HG03139 (cell line): ENCODE results near the gene SYN1.

Experiments
- ATAC-seq: cut with Tn5 transposase; IDR thresholded peaks from one replicate; pipeline ENCODE4 v1.9.1; 2021; ENCODE audit not compliant: unreplicated experiment

Gene SYN1

DNA sequence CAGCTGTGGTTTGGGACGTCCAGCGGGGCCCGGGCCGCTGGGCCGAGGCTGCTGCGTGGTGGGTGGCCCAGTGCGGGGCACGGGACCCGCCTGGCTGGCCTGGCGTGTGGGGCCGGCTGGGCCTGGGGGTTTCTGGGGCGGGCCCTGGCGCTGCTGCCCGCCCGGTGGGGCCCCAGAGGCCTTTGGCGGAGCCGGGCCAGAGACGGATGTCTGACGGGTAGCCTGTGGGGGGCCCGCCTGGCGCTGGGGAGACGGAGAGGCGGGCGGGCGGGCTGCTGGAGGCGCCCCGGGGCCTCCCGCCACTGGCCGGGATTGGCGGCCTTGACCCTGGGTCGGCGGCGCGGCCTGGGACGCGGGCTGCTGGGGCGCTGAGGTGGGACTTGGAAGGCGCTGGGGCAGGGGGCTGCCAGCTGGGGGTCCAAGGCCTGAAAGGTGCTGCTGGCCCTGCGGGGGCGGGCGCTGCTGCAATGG lies 45.5 kb downstream of the SYN1 start:
- ATAC-seq = no peak

DNA sequence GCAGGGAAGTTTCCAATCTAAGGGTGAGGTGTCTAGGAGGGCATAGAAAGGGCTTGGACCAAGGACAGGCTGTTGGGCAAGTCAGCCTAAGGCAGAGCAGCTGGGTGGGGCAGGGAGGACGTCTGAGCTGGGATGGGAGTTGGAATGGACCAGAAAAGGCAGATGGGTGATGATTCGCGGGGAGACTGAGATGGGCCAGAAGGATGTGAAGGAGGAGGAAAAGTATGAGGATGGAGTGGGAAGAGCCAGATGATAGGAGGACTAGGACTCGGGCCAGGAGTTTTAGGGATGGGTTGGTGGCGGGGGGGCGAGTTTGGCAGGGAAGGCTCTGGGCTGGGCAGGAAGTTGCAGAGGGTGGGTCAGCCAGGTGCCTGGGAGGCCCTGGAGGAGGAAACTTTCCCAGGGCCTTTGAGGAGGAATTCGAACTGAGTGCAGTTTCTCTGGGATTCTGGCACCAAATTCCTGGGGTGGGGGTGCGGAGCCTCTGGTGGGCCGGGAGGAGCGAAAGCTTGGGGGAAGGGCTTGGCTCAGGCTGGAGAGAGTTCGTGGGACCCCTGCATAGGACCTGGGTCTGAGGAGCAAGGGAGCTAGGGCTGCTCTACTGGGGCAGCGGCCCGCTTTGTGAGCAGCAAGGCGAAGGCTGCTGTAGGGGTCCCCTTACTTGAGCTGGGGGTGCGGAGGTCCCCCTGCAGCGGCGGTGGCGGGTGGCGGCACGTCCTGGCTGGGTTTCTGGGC lies 46.1 kb downstream of the SYN1 start:
- ATAC-seq = no peak

DNA sequence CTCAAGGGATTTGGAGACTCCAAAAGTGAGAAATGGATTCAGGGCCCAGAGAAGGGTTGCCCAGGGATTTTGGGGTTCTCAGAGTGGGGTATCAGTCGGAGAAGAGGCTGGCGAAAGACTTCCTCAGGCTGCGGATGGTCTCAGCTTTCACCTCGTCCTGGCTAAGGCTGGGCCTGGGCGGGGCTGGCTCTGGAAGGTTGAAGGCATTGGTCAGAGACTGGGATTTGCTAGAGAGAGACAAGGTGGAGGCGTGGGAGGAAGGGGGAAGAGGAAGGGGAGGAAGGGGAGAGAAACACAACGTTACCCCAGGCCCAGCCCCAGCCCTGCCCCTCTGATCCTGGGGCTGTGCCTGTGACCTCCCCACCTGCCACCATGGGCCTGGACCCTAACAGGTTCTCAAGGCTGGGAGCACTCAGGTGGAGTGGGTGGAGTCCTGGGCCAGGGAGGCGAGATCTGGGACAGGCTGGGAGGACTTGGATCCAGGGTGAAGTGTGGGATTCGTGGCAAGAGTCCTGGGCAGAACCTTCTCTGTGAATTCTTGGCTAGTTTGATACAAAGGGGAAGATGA lies 46.8 kb downstream of the SYN1 start:
- no peak for ATAC-seq

- ATAC-seq = no peak
Observed at GRCh38 chrX:47571896-47572295, 47.8 kb downstream of the SYN1 start.

DNA sequence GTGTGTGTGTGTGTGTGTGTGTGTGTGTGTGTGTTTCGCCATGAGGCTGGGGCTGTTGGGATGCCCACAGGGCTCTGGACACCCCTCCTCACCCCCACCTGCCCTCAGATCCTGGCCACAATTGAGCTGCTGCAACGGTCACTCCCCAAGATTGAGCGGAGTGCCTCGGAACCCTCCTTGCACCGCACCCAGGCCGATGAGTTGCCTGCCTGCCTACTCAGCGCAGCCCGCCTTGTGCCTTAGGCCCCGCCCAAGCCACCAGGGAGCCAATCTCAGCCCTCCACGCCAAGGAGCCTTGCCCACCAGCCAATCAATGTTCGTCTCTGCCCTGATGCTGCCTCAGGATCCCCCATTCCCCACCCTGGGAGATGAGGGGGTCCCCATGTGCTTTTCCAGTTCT lies 48.4 kb downstream of the SYN1 start:
- no peak for ATAC-seq

- ATAC-seq = no peak
Observed at GRCh38 chrX:47570794-47571193, 48.9 kb downstream of the SYN1 start.

- ATAC-seq = no peak
Observed at GRCh38 chrX:47568656-47569295, 50.9 kb downstream of the SYN1 start.

DNA sequence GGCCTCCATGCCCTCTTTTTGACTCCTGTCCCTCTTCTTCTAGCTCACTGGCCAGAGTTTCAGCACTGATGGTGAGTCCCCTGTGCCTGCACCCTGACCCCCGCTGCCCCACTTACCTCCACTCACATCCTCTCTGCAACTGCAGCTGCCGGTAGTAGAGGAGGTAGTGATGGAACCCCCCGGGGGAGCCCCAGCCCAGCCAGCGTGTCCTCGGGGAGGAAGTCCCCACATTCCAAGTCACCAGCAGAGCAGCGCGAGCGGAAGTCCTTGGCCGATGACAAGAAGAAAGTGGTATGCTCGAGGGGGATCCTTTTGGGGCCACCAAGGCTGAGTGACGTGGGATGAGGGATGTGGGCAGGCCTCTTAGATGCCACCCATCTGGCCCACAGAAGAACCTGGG lies 52.8 kb downstream of the SYN1 start:
- ATAC-seq = no peak

DNA sequence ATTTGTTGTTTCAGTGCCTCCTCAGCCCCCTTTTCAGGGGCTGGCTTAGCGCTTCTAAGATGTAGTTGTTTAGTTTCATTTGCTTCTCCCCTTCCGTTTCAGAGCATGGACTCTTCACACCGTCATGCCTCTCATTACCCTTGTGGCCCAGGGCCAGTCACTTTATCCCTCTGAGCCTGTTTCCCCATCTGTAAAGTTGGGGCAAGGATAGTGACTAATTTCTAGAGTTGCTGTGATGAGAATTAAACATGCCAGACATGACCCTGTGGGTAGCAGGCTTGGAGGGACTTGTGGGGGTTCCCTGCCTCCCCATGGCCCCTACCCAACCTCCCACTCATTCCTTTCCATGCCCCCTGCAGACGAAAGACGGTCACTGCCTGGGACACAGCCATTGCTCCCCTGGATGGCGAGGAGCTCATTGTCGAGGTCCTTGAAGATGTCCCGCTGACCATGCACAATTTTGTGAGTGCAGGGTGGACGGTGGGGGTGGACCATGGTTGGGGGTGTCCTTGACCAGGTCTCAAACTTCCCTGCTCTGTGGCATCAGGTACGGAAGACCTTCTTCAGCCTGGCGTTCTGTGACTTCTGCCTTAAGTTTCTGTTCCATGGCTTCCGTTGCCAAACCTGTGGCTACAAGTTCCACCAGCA lies 55.1 kb downstream of the SYN1 start:
- ATAC-seq = no peak

DNA sequence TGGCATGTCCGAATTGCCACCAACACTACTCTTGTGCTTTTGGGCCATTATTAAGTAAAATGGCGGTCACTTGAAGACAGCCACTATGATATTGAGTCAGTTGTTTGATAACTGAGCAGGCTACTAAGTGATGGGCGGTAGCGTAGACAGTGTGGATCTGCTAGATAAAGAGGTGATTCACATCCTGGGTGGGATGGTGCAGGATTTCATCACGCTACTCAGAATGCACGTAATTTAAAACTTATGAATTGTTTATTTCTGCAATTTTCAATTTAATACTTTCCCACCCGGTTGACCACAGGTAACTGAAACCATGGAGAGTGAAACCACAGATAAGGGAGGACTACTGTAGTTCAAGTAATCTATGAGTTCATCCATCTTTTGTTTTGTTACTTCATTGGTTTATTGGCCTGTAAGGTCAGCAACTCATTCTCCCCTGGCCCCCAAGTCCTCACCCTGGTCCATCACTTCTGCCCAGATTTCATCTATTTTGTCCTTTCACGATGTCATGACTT lies 55.8 kb downstream of the SYN1 start:
- no peak for ATAC-seq

GRCh38 chrX:47562615-47563243 lies 56.9 kb downstream of the SYN1 start:
- ATAC-seq = no peak

GRCh38 chrX:47561659-47562151 lies 58.0 kb downstream of the SYN1 start:
- ATAC-seq = no peak

- ATAC-seq = peak; percentile 91
Observed at GRCh38 chrX:47560934-47561658, 58.6 kb downstream of the SYN1 start, which contains the start of gene ARAF. TSS of gene ARAF (plus strand) at chrX:47561205. CDS start at chrX:47562968, 1,763 bp downstream.

DNA sequence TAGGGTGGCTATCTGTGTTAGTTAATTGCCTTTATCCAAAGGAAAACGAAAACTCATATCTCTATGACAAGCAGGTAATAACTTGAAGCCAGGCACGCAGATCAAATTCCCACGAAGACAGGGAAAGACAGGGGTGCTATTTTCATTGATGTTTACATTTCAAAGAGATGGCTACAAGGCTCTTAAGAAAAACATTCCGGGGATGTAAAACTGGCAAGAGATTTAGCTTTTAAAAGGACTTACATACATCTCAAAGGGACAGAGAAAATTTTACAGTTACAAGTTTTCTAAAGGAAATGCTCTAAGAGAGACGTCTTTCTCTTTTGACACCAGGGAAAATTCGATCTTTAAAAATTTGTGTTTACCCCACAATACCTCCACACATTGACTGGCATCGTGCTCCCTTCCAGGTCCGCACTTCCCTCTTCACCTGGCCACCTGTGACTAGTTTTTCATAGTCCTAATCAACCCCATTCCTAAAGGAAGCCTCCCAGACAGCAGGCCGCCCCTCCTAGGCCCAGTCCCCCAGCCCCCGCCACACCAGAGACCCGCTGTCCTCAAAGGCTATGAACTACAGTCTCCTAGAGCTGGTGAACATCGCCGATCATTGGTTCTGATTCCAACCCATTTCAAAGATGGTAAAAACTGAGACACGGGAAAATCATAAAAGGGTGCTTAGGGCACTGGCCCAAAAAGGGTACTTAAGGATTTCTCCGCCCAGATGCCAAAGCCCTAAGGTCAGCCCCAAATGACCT lies 59.3 kb downstream of the SYN1 start:
- ATAC-seq = no peak

- ATAC-seq = no peak
Observed at GRCh38 chrX:47558436-47558835, 61.2 kb downstream of the SYN1 start.

- ATAC-seq = peak; percentile 96
Observed at GRCh38 chrX:47556045-47556623, 63.5 kb downstream of the SYN1 start.

DNA sequence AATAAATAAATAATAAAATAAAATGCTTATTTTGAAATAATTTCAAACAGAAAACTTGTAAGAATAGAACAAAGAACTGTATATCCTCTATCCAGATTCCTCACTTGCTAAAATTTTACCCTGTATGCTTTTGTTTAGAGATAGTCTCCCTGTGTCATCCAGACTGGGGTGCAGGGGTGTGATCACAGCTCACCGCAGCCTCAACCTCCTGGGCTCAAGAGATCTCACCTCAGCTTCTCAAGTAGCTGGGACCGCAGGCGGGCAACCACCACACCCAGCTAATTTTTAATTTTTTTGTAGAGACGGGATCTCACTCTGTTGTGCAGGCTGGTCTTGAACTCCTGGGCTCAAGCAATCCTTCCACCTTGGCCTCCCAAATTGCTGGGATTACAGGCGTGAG lies 76.2 kb downstream of the SYN1 start:
- ATAC-seq = no peak

DNA sequence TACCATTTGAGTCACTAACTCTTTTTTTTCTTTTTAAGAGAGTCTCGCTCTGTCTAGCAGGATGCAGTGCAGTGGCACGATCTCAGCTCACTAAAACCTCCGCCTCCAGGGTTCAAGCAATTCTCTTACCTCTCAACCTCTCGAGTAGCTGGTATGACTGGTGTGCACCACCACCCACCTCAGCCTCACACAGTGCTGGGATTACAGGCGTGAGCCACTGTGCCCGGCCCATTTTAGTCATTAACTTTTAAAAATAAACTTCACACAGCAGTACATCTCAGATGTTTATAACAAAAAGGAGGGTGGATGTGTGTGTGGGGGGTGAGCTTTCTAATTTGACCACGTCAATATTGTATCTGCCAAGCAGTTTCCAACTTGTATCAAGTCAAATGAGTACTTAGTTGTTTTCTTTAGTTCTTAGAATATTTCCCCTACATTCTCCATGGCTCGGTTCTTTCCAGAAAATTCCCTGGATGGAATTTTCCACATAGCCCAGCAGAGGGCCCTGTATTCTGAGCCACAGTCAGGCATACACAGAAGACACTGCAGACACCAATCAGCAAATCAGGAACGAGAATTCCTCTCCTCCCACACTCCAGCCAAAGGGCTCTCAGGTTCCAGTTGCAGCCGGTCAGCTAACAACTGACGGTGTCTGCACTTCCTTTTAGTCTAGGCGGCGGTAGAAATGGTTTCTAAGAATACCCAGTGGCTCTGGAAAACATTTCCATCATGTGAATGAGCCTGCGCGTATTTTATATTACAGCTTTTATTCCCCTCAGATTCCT lies 78.7 kb downstream of the SYN1 start:
- ATAC-seq = no peak
